Stimulated activated effector memory CD8-positive, alpha-beta T cell treated with anti-CD3 and anti-CD28 coated beads, Interleukin-12 subunit alpha, Interleukin-12 subunit beta, amount 100 ng/mL, for 72 hours (primary cell): ENCODE results near the gene EIF6.

Experiments
- ATAC-seq: fragments of 150-1000 bp; cut with Tn5 transposase; 2 replicates; pipeline ENCODE4 v1.10.0; 2021
- DNase-seq, 2 donors: peaks; one replicate each; pipeline ENCODE4 v3.0.0; 2021 to 2022; ENCODE audit warnings: low spot score in 2 of 2
- H3K27ac Mint-ChIP-seq: one replicate; pipeline ENCODE4 v1.8.0; 2022; ENCODE audit warnings: mild to moderate bottlenecking, mixed read lengths
- H3K36me3 Mint-ChIP-seq: one replicate; pipeline ENCODE4 v1.8.0; 2022; ENCODE audit warnings: mild to moderate bottlenecking, mixed read lengths
- H3K4me1 Mint-ChIP-seq: one replicate; pipeline ENCODE4 v1.8.0; 2022; ENCODE audit warnings: mixed read lengths
- H3K4me3 Mint-ChIP-seq: one replicate; pipeline ENCODE4 v1.8.0; 2022; ENCODE audit warnings: mild to moderate bottlenecking, mixed read lengths
- H3K9me3 Mint-ChIP-seq: one replicate; pipeline ENCODE4 v1.8.0; 2022; ENCODE audit warnings: mixed read lengths

EIF6 gene

DNA sequence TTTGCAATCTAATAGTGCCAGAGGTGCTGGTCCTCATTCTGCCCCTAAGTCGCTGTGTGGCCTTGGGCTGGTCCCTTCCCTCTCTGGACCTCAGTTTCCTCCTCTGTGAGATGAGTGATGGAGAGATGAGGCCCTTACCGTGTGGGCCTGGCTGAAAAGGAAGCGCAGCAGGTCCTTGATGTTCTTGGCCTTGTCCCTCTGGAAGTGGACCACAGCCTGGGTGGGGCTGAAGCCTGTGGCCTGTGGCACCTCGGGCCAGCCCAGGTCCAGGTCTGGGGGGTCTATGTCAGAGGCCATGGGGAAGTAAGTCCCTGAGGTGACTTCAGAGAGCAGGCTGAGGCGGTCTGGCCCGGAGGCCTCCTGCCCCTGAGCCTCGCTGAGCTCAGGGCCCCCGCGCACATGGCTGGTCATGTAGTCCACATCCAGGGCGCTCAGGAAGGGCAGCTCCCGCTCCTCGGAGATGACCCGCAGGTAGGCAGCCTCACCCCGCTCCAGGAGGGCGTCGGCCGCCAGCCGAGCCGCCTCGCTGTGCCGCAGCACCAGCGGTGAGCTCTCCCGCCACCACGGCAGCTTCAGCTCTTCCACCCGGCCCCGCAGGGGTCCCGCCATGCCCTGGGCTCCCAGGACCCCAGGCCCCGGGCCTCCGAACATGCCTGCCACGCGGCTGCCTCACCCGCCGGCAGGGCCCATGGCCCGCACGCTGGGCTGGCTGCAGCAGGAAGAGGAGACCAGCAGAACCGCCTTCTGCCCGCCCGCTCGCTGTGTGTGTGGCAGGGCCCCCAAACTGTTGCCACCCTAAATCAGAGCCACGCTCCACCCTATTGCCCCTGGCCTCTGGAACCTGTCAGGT is 7.3 kb upstream of the EIF6 start, which contains the start of gene FAM83C:
FAM83C (minus strand) TSS at position 772 of the 850 bp plus-strand sequence; CDS start at position 651, 121 bp downstream.
- no peak for DNase-seq
- no peak for ATAC-seq
- H3K4me1 Mint-ChIP-seq: no peaks in the 10 kb centered on the region
- H3K4me3 Mint-ChIP-seq: no peak within 1 kb of the TSS
- no peaks in the 10 kb centered on the region for H3K9me3 Mint-ChIP-seq
- no peak within 1 kb of the TSS for H3K27ac Mint-ChIP-seq
- H3K36me3 Mint-ChIP-seq: no peaks in the 10 kb centered on the region

DNA sequence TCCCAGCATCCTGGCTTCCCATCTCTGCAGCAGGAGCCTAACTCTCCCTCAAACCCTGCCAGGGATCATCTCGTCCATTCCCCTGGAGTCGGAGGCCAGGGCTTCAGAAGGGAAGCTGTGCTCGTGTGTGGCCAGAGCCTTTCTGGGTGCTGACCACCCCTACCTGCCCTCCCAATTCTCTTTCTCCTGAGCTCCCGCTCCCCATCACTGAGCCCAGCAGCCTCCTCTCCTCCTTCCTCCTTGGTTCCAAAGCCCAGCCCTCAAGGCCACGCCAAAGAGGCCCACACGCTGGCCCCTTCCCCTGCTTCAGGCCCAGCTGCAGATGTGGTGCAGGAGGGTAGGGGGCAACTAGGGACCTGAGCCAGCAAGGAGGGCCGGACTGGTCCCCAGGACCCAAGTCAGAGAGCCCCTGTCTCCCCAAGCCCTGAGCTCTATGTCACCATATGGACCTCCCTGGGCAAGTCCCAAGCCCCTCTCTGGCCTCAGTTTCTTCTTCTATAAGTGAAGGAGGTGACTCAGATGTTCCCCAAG is 6.4 kb upstream of the EIF6 start:
- Mint-ChIP-seq H3K4me1 (peaks cover 4% of the 10 kb centered on the region), H3K4me3 (no peak overlapping the region), H3K9me3 (no peaks in the 10 kb centered on the region), H3K36me3 (peaks cover 4% of the 10 kb centered on the region), H3K27ac (no peak overlapping the region)
- no peak for DNase-seq
- peak; percentile 8 for ATAC-seq

DNA sequence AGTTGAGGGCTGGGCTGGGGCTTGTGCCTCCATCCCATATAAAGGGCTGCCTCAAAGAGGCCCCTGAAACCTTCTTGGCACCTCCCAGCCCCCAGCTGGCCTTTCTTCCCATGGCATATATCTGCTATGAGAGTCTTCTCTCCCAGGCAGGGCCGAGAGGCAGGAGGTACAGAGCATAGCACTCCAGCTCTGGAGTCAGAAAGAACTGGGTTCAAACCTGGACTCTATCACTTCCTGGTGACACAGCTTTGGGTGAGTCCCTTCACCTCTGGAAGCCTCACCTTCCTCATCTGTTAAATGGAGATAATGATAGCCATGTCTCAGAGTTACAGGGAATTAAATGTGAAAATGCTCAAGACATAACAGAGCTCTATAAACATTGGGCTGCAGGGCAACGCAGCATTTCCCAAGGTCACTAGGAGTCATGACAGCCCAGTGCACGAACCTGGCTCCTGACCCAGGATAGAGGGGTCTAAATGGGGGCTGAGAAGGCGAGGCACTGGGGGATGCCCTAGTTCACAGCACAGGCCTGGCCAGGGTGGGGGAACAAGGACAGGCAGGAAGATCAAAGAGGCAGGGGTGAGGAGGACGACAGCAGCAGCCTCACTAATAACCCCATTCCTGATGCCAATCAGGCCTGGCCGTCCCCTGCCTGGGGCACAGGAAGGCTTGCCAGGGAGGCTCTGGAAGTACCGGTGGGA is 5.8 kb upstream of the EIF6 start:
- Mint-ChIP-seq H3K27ac (no peak overlapping the region), H3K9me3 (no peaks in the 10 kb centered on the region), H3K36me3 (peaks cover 6% of the 10 kb centered on the region), H3K4me1 (peaks cover 10% of the 10 kb centered on the region), H3K4me3 (no peak overlapping the region)
- ATAC-seq (no peak), DNase-seq (no peak)

DNA sequence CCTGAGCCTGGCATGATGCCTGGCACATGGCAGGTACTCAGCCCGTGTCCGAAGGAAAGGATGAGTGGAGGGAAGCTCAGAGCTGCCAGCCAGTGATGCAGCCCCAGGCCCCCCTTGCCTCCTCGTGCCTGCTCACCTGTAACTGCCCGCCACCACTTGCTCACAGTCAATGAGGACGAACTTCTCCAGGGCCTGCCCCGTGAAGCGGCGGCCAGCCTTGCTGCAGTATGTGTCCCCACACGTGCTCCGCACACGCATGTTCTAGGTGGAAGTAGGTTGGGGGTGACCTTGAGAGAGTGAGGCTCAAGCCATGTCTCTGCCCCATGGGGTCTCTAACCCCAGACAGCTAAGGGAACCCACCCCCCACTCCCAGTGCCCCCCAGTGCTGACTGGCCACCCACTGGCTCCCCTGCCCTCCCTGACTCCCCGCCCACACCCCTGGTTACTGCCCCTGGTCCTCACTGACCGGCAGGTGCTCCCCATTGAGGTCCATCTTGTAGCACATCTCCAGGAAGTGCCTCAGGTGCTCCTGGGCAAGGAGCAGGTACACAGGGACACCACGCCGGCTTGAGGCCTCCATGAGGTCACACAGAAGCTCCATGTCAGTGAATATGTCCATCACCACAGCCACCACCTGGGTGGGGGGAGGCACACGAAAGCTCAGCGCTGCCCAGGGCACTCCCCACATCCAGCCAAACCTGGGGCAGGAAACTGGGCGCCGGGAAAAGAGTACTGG is 3.9 kb upstream of the EIF6 start:
- no peak overlapping the region for H3K4me3 Mint-ChIP-seq
- no peak overlapping the region for H3K27ac Mint-ChIP-seq
- DNase-seq (no peak), ATAC-seq (no peak)
- no peaks in the 10 kb centered on the region for H3K9me3 Mint-ChIP-seq
- peaks cover 21% of the 10 kb centered on the region for H3K4me1 Mint-ChIP-seq
- peaks cover 19% of the 10 kb centered on the region for H3K36me3 Mint-ChIP-seq

DNA sequence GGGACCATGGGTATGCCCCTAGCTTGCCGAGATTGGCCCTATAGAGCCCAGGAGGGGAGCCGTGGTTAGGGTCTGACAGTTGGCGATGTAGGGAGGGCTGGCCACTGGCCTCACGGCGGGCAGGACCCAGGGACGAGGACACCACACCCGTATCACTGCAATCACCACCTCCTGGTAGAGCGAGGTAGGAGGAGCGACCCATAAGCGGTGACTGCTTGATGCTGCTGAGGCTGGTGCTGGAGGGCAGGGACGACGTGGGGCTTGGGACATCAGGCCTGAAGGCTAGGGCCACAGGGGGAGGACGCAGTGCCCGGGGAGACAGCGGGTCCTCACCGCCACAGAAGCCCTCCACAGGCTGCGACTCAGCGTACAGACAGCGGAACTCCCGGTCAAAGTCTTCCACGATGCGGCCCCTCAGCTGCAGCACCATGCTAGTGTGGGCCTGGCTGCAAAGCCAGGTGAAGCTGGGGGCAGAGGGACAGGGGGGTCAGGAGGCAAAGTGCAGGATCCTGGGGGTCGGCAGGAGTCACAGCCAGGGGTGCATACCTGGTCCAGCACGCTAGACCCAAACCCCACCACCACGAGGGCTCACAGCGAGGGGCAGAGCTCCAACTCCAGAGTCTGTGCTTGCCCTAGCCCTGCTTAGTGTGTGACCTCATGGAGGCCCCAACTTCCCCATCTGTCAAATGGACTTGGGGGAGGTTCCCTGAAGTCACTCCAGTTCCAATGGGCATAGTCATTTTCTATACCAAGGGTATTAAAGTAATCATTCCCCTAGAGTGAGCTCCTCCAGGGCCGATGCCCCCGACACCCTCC is 3.1 kb upstream of the EIF6 start:
- Mint-ChIP-seq H3K36me3 (peaks cover 25% of the 10 kb centered on the region), H3K27ac (no peak overlapping the region), H3K9me3 (no peaks in the 10 kb centered on the region), H3K4me3 (no peak overlapping the region), H3K4me1 (peaks cover 27% of the 10 kb centered on the region)
- DNase-seq (no peak), ATAC-seq (no peak)

DNA sequence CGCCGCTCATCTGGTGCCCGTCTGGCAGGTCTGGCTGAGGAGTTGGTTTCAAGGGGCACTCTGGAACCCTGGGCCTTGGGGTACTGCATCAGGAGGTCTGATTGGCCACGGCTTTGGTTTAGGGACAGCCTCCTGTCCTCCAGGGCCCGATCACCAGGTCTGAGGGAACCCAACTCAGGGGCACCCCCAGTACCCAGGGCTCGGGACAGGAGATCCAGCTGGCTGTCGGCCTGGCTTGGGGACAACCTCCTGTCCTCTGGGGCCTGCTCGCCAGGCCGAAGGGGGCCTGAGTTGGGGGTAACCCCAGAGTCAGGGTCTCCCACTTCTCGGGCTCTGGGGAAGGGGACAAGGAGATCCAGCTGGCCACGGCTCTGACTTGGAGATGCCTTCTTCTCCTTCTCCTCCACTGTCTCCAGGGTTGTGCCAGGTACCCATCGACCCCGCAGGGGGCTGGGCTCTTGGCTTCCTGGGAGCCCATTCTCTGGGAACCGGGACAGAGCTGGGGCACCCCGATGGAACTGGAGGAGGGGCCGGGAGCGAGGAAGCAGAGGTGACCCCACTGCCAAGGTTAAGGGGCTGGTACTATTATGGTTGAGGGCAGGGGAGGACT is 2.4 kb upstream of the EIF6 start:
- ATAC-seq: no peak
- Mint-ChIP-seq H3K9me3 (no peaks in the 10 kb centered on the region), H3K4me3 (no peak overlapping the region), H3K36me3 (peaks cover 32% of the 10 kb centered on the region), H3K4me1 (peaks cover 27% of the 10 kb centered on the region), H3K27ac (no peak overlapping the region)
- no peak for DNase-seq

DNA sequence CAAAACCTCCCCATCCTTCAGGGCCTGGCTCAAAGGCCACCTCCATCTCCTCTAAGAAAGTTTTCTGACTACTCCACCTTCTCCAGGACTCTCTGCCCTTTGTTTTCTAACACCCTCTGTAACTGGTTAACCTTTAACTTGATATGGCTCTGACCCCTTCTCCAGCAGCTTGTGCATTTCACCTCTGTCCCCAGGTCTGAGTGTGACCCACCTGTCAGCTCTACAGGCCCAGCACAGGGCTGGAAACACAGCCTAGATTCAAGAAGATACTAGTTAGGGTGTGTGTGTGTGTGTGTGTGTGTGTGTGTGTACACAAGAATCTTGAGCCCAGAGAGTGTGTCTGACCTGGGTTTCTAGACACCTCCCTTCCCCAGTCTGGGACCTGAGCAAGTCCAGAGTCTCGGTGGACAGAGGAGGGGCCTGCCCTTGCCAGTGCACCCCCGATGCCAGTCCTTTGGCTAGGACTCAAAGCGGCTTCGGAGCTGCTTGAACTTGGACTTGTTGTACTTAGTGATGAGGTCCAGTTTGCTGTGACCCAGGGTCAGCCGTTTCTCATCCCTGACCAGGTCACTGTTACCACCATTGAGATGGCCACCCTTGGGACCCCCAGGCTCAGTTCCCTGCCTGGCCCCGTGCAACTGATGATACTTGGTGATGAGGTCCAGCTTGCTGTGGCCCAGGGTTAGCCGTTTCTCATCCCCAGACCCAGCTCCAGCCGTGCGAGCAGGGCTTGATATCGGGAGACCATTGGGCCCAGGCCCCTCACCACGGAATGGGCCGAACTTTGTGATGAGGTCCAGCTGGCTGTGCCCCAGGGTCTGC is 1.7 kb upstream of the EIF6 start:
- H3K27ac Mint-ChIP-seq: peak overlapping the region; percentile 94
- H3K4me3 Mint-ChIP-seq: peak overlapping the region; percentile 87
- peaks cover 39% of the 10 kb centered on the region for H3K36me3 Mint-ChIP-seq
- peaks cover 27% of the 10 kb centered on the region for H3K4me1 Mint-ChIP-seq
- no peak for DNase-seq
- H3K9me3 Mint-ChIP-seq: no peaks in the 10 kb centered on the region
- ATAC-seq: no peak

DNA sequence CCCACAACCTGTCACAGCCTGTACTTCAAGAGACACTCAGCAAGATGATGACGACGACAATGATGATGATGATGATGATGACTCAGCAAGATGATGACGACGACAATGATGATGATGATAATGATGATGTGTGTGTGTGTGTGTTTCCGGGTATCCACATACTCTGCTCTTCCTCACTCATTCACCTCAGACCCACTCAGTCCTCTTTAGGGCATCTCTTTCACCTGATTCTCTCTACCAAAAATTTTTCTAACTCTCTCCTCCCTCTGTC is 1.2 kb upstream of the EIF6 start:
- no peak for ATAC-seq

DNA sequence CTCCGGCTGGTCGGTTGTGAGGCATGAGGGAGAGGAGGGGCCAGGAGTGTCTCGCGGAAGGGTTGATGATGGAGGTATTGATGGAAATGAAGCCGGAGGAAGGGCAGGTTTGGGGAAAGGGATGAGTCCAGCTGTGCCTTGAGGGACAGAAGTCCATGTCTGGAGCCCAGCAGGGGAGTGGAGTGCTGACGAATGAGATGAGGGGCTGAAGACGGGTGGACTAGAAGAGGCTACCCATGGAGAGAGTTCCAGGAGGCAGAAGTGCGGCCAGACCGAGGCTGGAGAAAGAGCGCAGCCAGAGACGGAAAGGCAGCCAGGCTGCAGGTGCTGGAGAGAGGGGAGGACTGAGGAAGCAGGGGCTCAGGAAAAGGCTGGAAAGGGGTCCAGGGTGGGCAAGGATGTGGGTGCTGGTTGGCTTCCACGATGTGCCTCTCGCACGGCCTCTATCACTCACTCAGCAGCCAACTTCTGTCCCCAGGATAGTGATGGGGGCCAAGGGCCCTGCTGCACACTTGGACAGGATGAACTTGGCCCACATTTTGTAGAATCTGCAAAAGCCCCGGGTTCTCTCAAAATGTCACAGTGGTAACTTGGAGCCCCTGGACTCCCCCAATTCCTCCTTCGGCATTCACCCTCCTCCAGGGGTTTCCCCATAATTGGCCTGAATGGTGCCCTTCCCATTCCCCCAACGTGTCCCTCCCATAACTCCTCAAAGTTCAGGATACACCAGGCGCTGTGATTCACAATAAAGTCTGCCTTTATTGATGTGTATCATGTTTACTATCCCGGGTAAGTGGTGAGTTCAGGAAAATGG is 627 bp upstream of the EIF6 start:
- peaks cover 50% of the 10 kb centered on the region for H3K36me3 Mint-ChIP-seq
- no peak for ATAC-seq
- peak overlapping the region; percentile 94 for H3K27ac Mint-ChIP-seq
- no peak for DNase-seq
- no peaks in the 10 kb centered on the region for H3K9me3 Mint-ChIP-seq
- peak overlapping the region; percentile 87 for H3K4me3 Mint-ChIP-seq
- H3K4me1 Mint-ChIP-seq: peaks cover 30% of the 10 kb centered on the region

More for the DNA sequence above, 1.2 kb upstream of the EIF6 start:
- Mint-ChIP-seq H3K27ac (peak overlapping the region; percentile 94), H3K36me3 (peaks cover 44% of the 10 kb centered on the region), H3K4me3 (peak overlapping the region; percentile 87), H3K9me3 (no peaks in the 10 kb centered on the region), H3K4me1 (peaks cover 27% of the 10 kb centered on the region)
- DNase-seq: no peak

DNA sequence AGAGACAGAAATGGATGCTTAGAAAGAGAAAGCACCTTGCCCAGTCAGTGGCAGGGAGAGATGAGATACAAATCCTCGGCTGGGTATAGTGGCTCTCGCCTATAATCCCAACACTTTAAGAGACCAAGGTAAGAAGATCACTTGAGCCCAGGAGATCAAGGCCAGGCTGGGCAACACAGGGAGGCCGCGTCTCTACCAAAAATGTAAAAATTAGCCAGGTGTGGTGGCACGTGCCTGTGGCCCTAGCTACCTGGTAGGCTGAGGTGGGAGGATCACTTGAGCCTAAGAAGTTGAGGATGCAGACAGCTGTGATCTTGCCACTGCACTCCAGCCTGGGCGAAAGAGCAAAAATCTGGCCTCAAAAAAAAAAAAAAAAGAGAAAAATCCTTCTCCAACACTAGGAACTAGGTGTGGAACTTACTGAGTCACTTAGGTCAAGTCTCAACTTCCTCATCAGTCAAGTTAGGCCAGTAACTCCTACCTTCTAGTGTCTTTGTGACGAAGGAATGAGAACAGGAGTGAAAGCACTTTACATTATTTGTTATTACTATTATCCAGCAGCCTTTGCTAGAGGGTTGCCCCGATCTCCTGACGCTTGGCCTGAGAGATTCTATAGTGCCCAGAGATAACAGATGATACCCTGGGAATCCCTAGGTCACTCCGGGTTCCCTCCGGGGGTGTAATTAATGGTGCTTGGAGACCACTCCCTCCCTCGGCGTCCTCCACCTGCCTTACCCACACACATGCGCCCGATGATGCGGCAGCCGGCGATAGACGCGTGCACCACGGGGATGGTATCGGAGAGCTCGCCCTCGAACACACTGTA is 918 bp downstream of the EIF6 start:
- Mint-ChIP-seq H3K9me3 (no peaks in the 10 kb centered on the region), H3K36me3 (peaks cover 65% of the 10 kb centered on the region), H3K27ac (peak overlapping the region; percentile 94), H3K4me1 (peaks cover 37% of the 10 kb centered on the region), H3K4me3 (peak overlapping the region; percentile 87)
- DNase-seq (peak in 1 of 2 donors; percentile 59), ATAC-seq (peak; percentile 54)

DNA sequence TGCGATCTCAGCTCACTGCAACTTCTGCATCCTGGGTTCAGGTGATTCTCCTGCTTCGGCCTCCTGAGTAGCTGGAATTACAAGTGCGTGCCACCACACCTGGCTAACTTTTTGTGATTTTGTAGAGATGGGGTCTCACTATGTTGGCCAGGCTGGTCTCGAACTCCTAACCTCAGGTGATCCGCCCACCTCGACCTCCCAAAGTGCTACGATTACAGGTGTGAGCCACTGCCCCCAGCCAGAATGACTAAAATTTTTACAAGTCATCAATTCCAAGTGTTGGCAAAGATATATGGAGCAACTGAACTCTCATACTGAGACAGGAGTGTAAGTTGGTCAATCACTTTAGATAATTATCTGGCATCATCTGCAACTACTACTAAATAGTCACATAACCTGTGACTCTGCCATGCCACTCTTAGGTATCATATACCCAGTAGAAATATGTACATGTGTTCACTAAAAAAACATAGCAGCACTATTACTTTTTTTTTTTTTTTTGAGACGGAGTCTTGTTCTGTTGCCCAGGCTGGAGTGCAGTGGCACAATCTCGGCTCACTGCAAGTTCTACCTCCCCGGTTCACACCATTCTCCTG is 3.0 kb downstream of the EIF6 start:
- peaks cover 86% of the 10 kb centered on the region for H3K36me3 Mint-ChIP-seq
- peaks cover 52% of the 10 kb centered on the region for H3K4me1 Mint-ChIP-seq
- ATAC-seq (no peak), DNase-seq (no peak)
- H3K27ac Mint-ChIP-seq: no peak overlapping the region
- H3K4me3 Mint-ChIP-seq: no peak overlapping the region
- H3K9me3 Mint-ChIP-seq: no peaks in the 10 kb centered on the region

DNA sequence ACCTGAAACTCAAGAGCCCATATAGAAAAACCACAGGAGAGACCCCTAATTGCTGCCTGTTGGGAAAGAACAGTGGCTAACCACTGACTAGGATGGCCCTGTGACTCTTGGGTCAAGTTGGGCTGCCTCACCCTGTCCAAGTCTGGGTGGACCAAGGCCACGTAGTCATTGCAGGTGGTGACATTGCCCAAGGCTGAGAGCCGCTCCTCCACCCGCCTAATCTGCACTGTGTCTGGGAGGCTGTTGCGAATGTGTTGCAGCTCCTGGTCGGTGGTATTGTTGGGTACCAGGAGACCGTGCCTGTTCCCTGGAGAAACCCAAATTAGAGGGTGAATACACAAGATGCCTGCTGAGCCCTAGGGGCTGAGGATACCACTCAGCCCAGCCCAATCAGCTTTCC is 4.0 kb downstream of the EIF6 start:
- peaks cover 89% of the 10 kb centered on the region for H3K36me3 Mint-ChIP-seq
- peaks cover 54% of the 10 kb centered on the region for H3K4me1 Mint-ChIP-seq

More for the DNA sequence above, 4.0 kb downstream of the EIF6 start:
- DNase-seq: no peak
- H3K9me3 Mint-ChIP-seq: no peaks in the 10 kb centered on the region
- H3K4me3 Mint-ChIP-seq: no peak overlapping the region
- peak overlapping the region; percentile 99 for H3K27ac Mint-ChIP-seq
- ATAC-seq: no peak
